Measurements from ENCODE around the gene MT1E. TPM values are rescaled to one million over a fixed set of nuclear protein-coding genes. Genes with fewer than 3 reads are reported as not detected.

MT1E gene
- total RNA-seq, 1 experiment from 2014 or later = 25.9 TPM

DNA sequence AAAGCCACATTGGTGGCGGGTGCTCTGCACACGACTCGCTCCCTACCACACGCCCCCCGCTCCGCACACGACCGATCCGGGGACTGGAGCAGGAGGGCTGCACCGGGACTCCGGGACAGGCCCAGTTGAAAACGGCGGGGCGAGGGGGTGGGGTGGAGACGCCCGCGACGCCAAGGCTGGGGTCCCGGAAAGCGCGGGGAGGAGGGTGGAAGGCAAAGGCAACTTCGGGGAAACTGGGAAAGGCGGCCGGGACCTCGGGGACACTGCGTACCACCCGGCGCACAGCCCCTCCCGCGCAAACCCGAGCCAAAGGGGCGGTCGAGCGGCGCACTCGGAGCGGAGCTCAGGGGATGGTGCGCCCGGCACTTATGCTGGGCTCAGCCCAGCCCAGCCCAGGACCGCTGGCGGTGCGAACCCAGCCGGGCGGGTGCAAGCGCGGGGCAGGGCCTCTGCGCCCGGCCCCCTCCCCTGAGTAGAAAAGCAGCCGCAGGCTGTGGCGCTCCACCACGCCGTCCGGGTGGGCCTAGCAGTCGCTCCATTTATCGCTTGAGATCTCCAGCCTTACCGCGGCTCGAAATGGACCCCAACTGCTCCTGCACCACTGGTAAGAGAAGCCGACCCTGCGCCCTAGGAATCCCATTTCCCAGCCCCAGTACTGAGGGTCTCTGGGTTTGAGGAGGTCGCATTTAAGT lies 6.7 kb downstream of the MT1E start, which contains the start of gene MT1M:
Gene MT1M, plus strand, starts transcription at position 504 of the 692 bp plus-strand sequence. Its CDS starts 73 bp downstream, at position 577.
- no peak within 1 kb of the TSS for H3K9ac ChIP-seq (ENCODE audit: extremely low read depth, insufficient read length, low read length)
- H4K8ac ChIP-seq (replicated peaks; ENCODE audit: insufficient read length, low read depth, low read length) = no peak within 1 kb of the TSS
- Mint-ChIP-seq H3K9me3 (peaks cover 0 to 12% of the 10 kb centered on the region in 2 experiments; a peak in 2 of 5 replicates), H3K4me1 (peaks cover 13 to 27% of the 10 kb centered on the region in 2 experiments), H3K27ac (no peak within 1 kb of the TSS), H3K27me3 (ENCODE audit: low read depth) (peaks cover 99% of the 10 kb centered on the region), H3K36me3 (ENCODE audit: insufficient read depth in 1 of 3, low read depth in 3 of 3) (no peaks in the 10 kb centered on the region; a peak in 1 of 7 replicates), H3K4me3 (peak within 1 kb of the TSS; percentile 66 to 79)
- no peak within 1 kb of the TSS for H3K14ac ChIP-seq (ENCODE audit: insufficient read depth, low read length)
- H2AFZ ChIP-seq (ENCODE audit: low read length) = no peak within 1 kb of the TSS
- peaks cover 90% of the 10 kb centered on the region for H3K27me3 ChIP-seq (ENCODE audit: insufficient read depth, low read length)
- no peak within 1 kb of the TSS for H3K56ac ChIP-seq (ENCODE audit: insufficient read length, low read depth, low read length)
- no peak within 1 kb of the TSS for H3K18ac ChIP-seq (ENCODE audit: insufficient read length, low read depth, low read length)
- H3K79me2 ChIP-seq (ENCODE audit: insufficient read depth, low read length) = no peaks in the 10 kb centered on the region
- H3K79me1 ChIP-seq (ENCODE audit: insufficient read depth, low read depth, low read length, poor library complexity, severe bottlenecking) = no peaks in the 10 kb centered on the region
- no peak within 1 kb of the TSS for H2BK20ac ChIP-seq (ENCODE audit: low read depth, low read length, poor library complexity, severe bottlenecking)
- no peak within 1 kb of the TSS for H2BK15ac ChIP-seq (ENCODE audit: low read depth, low read length)
- H3K9me3 ChIP-seq (ENCODE audit: control insufficient read depth, low read depth, low read length) = no peaks in the 10 kb centered on the region
- TF ChIP-seq CTCF (conservative IDR thresholded peaks at IDR 0.05) = no peak
- no peak for DNase-seq
- H4K5ac ChIP-seq (ENCODE audit: insufficient read length, low read depth, low read length) = no peak within 1 kb of the TSS
- H2AK5ac ChIP-seq (ENCODE audit: insufficient read length, low read length) = no peak within 1 kb of the TSS
- no peak within 1 kb of the TSS for H2BK12ac ChIP-seq (ENCODE audit: insufficient read length, low read depth, low read length)
- no peaks in the 10 kb centered on the region for H3K4me1 ChIP-seq (ENCODE audit: insufficient read depth, low read length)
- H3K27ac ChIP-seq (ENCODE audit: insufficient read length, low read depth, low read length) = no peak within 1 kb of the TSS
- no peak within 1 kb of the TSS for H2BK5ac ChIP-seq (ENCODE audit: insufficient read length, low read length)
- no peak within 1 kb of the TSS for H3K4ac ChIP-seq (ENCODE audit: low read depth, low read length)
- WGBS (ENCODE audit: extremely low coverage, insufficient read length, low lambda C conversion rate) = no CpG with 5 or more reads among the region's 61 CpGs
- no peak within 1 kb of the TSS for H3K23ac ChIP-seq (ENCODE audit: insufficient read length, low read depth, low read length)
- no peaks in the 10 kb centered on the region for H4K20me1 ChIP-seq (ENCODE audit: control insufficient read depth, insufficient read depth, insufficient read length)
- peaks cover 7% of the 10 kb centered on the region for H3K23me2 ChIP-seq (ENCODE audit: insufficient read length, low read depth, low read length, poor library complexity, severe bottlenecking)
- H4K91ac ChIP-seq (ENCODE audit: insufficient read length, low read depth, low read length) = no peak within 1 kb of the TSS
- peak within 1 kb of the TSS; percentile 77 for H3K4me2 ChIP-seq (ENCODE audit: insufficient read depth, insufficient read length, low read length)
- no peak within 1 kb of the TSS for H2BK120ac ChIP-seq (ENCODE audit: low read depth, low read length, poor library complexity, severe bottlenecking)
- no peak within 1 kb of the TSS for H3T11ph ChIP-seq (ENCODE audit: low read length)

Measured in H9 (cell line).